ENCODE measurements around the gene OPA1.

OPA1 gene

DNA sequence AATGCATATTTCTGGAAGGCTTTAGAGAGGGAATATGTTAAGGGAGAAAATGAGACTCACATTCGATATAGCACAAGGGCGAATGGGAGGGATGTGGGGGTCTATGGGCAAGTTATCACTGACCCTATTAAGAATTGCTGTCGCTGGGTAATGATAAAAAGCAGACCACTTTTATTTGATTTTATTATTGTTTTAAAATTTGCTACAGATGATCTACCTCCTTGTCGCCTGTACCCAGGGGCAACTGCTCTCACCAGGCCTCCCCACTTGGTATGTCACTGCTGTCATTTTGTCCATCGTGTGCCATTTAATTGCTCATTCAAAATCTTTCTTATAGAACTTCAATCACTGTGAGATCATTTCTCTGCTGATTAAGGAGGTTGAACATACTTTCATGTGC is 153.8 kb downstream of the OPA1 start:
- DNase-seq, result no peak

All from activated CD4-positive, alpha-beta T cell treated with anti-CD3 and anti-CD28 coated beads for 1 hour (primary cell).